GM08714 (cell line): ENCODE data around the gene BPIFB4.
"Not testable (repeated sequence)": the region's sequence is repeated elsewhere in the genome, so short reads cannot be mapped to it uniquely, and the experiment has no call there.

Experiments used
- H3K4me3 ChIP-seq: fragments of 200-500 bp; sonication (Bioruptor generic); 2 replicates; pipeline ENCODE4 v1.5.1; 2014; ENCODE audit warnings: mild to moderate bottlenecking, low read length, inconsistent platforms
- ZNF274 ChIP-seq: IDR thresholded peaks from 2 replicates; pipeline ENCODE4 v1.6.1; 2012; ENCODE audit warnings: mild to moderate bottlenecking, low read depth, low read length

BPIFB4 gene

DNA sequence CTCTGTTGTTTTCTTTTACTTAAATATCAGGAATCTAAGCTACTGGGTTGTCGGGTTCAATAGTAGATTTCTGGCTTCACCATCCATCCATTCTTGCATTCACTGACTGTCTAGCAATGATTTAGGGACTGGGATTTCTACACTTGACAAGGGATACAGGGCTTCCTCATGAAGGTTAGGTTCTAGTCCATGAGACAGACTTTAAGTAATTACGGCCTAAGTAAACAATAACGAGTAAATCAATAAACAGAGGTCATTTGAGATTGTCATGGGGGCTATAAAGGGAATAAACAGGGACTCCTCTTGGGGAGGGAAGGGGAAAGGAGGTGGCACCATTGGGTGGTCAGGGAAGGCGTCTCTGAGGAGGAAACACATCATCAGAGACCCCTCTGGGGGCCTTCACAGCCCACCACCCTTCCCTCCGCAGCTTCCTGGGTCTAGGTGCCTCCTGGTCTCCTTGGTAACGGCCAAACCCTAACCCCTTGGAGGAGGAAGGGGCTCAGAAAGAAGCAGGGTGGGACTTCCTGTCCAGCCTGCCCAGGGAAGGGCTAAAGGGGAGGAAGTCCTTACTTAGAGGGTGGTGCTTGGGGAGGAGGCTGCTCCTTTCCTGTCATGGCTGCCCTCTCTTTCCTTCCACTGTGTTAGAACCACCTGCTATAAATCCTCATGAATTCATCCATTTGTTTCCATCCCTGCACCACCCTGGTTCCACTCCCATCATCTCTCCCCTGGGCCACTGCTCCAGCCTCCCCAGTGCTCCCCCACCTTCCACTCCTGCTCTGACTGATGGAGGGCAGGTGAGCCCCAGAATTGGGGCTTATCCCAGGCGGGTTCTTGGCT, 33.3 kb downstream of the BPIFB4 start:
- no peak for TF ChIP-seq ZNF274
- H3K4me3 ChIP-seq = no peak overlapping the region

- no peak overlapping the region for H3K4me3 ChIP-seq
- no peak for TF ChIP-seq ZNF274
Observed at GRCh38 chr20:33113387-33113908, 34.0 kb downstream of the BPIFB4 start.

DNA sequence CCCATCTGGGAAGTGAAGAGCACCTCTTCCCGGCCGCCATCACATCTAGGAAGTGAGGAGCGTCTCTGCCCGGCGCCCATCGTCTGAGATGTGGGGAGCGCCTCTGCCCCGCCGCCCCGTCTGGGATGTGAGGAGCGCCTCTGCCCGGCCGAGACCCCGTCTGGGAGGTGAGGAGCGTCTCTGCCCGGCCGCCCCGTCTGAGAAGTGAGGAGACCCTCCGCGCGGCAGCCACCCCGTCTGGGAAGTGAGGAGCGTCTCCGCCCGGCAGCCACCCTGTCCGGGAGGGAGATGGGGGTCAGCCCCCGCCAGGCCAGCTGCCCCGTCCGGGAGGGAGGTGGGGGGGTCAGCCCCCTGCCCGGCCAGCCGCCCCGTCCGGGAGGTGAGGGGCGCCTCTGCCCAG, 36.1 kb downstream of the BPIFB4 start:
- not testable (repeated sequence) for H3K4me3 ChIP-seq

- no peak overlapping the region for H3K4me3 ChIP-seq
Observed at GRCh38 chr20:33119725-33120720, 40.6 kb downstream of the BPIFB4 start.

GRCh38 chr20:33120934-33121333, 41.5 kb downstream of the BPIFB4 start:
- H3K4me3 ChIP-seq = no peak overlapping the region
- no peak for TF ChIP-seq ZNF274

More at GRCh38 chr20:33119725-33120720, 40.6 kb downstream of the BPIFB4 start:
- no peak for TF ChIP-seq ZNF274

DNA sequence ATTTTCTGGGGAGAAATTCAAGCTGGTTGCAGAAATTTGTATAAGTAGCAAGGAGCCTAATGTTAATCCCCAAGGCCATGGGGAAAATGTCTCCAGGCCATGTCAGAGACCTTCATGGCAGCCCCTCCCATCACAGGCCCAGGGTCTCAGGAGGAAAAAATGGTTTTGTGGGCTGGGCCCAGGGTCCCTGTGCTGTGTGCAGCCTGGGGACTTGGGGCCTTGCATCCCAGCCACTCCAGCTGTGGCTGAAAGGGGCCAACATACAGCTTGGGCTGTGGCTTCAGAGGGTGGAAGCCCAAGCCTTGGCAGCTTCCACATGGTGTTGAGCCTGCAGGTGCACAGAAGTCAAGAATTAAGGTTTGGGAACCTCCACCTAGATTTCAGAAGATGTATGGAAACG, 42.9 kb downstream of the BPIFB4 start:
- H3K4me3 ChIP-seq = not testable (repeated sequence)

DNA sequence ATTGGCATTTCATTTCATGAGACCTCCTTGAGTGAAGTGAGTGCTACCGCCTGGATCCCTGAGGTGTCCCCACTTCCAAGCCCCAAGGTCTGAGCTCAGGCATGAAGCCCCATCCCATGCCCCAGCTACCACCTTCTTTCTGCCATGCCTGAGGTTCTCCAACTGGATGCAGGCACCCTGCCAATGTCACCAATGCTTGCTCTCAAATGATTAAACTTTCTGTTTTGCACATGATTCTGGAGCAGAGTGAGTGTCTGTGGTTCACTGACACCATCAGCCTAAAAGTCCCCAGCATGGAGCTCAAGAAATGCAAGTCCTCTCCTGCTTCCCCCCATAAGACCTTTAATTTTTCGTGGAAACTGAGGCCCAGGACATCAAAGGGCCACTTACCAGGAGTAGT, 44.8 kb downstream of the BPIFB4 start:
- no peak for TF ChIP-seq ZNF274

DNA sequence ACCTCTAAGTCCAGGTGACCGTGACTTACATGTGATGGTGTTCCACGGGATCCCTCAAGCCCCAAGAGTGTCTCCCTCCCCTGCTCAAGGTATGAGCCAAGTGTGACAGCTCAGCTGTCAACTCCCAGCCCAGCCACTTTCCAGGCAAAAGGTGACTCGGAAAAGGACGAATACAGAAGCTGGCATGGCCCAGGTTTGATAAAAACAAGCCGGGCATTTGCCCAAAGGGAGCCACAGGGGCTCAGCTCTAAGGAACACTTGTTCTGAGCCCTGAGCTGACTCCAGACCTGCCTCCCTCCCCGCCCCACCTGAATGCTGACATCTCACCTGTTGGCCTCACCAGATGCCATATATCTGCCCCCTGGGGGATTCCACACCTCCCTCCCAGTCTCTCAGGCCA, 45.6 kb downstream of the BPIFB4 start:
- no peak overlapping the region for H3K4me3 ChIP-seq
- TF ChIP-seq ZNF274 = no peak

More for the DNA sequence above, 44.8 kb downstream of the BPIFB4 start:
- no peak overlapping the region for H3K4me3 ChIP-seq

DNA sequence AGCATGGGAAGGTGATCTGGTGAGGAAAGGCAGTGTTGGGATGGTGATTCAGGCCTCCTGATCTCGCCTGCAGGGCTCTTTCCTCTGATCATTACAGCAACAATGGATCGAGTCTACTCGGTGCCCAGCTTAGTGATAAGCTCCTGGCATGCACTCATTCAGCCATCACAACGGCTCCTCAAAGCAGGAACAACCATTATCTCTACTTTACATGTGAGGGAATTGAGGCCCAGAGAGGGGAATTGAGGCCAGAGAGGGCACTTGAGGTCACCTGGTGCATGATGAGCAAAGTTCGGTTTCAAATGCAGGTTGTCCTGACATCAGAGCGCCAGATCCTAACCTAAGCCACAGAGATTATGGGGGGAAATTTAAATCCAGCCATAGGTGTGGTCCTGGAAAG, 46.5 kb downstream of the BPIFB4 start:
- no peak for TF ChIP-seq ZNF274
- H3K4me3 ChIP-seq = no peak overlapping the region

DNA sequence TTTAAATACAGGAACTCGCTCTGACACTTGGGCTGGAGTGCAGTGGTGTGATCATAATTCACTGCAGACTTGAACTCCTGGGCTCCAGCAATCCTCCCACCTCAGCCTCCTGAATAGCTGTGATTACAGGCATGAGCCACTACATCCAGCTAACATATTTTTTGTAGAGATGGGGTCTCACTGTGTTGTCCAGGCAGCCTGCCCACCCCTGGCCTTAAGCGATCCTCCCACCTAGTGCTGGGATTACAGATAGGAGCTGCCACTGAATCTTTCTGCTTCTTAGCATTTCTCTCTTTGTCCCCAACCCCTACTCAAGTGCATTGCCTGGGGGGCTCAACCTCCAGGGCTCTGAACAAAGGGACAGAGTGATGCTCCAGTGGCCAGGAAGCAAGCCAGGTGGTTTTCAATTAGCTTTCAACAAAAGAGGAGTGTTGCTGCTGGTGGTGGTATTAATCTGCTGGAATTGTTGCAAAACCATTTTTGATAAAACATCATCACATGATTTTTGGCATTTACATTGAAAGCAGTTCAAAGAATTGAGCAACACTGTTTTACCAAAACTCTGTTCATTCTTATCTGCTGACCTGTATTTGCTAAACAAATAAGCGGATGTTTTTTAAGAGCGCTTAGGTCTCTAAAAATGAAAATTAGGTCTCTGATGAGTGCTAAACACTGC, 48.1 kb downstream of the BPIFB4 start:
- TF ChIP-seq ZNF274 = no peak

GRCh38 chr20:33130568-33131061, 51.2 kb downstream of the BPIFB4 start:
- H3K4me3 ChIP-seq = no peak overlapping the region
- no peak for TF ChIP-seq ZNF274

More for the DNA sequence above, 48.1 kb downstream of the BPIFB4 start:
- H3K4me3 ChIP-seq = no peak overlapping the region

DNA sequence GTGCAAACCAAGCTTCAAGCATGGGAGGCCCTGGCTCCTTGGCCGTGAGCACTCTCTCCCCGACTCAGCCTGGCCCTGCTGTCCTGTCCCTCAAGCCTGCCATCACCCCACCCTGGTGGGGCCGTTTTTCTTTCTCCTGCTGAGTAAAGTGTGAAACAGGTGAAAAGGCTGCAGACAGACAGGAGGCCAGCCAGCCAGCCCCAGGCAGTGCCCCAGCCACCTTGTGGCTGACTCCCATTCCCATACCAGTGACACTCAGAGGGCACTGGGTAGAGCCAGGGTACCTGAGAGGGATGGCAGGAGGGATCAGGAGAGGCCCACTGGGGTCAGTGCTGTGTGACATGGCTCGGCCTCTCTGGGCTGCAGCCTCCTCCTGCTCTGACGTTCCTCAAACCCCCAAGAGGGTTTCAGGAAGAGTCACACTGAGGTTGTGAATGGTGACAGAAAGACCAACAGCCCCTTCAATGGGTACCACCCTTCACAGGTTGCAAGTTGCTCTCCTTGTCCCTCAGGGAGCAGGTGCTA, 52.6 kb downstream of the BPIFB4 start:
- H3K4me3 ChIP-seq = no peak overlapping the region
- TF ChIP-seq ZNF274 = no peak

- no peak overlapping the region for H3K4me3 ChIP-seq
- TF ChIP-seq ZNF274 = no peak
Observed at GRCh38 chr20:33132513-33133372, 53.3 kb downstream of the BPIFB4 start.
